Islet precursor cell (in vitro differentiated cells): ENCODE results near the gene MYL5.
"Not testable (repeated sequence)": the region's sequence is repeated elsewhere in the genome, so short reads cannot be mapped to it uniquely, and the experiment has no call there.

ENCODE experiments used
- DNase-seq: peaks from one replicate; pipeline ENCODE4 v3.0.0-alpha.2; 2018

MYL5 gene

GRCh38 chr4:687048-687970, 13.0 kb downstream of the MYL5 start:
- peak; percentile 96 for DNase-seq

DNA sequence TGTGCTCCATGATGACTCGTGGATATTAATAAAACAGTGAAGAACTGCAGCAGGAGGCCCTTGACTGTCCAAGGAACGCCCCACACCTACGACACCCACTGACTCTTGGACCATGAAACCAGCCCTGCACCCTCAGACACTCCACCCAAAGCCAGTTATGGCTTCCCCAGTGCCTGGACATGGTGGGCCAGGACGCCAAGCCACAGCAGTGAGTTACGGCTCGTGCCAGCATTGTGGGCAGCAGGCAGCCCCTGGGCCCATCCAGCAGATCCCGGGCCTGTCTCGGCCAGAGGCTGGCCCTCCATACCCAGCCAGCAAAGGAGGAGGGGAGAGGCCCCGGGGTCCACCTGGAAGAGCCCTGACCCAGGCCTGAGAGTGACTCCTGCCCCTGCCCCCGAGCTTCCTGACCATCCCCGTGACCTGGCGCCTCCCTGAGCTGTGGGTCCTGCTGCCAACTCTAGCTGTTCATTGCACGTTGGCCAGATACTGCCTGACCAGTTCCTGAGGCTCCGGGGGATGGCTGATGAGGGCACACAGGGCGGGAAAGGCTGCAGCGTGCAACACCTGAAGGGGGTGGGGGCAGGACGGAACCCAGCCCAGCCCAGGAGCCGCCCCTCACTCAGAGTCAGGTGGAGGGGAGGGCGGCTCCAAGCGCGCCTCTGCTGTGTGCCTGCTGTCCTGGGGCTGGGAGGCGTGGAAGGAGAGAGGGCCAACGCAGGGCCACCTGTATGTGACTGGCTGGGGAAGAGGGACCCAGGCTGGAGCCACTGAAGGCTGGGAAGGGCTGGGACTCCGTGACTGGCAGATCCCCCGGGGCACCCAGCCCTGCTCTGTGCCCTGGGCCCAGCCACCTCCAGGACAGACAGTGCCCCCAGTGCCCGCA, 13.9 kb downstream of the MYL5 start:
- peak; percentile 73 for DNase-seq

GRCh38 chr4:688854-689681, 14.7 kb downstream of the MYL5 start, which contains the start of gene SLC49A3:
SLC49A3 (minus strand) TSS chr4:689151; CDS start chr4:689127, 24 bp downstream.
- DNase-seq: peak; percentile 74

DNA sequence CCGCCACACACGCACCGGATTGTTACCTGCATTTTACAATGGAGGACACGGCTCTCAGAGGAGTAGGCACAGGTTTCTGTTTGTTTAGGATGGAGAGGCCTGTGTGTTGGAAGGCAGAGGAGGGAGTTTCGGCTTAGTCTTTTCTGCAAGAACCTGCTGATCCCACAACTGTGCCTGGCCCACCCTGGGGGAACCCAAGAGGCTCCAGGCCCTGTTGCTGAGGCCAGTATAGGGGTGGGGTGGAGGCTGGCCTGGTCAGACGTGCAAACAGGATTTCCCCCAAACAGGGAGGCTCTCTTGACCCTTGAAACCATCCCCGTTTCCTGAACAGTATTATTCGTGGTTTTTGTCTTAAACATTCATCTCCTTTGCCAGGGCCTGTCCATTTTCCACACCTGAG, 15.4 kb downstream of the MYL5 start:
- no peak for DNase-seq

DNA sequence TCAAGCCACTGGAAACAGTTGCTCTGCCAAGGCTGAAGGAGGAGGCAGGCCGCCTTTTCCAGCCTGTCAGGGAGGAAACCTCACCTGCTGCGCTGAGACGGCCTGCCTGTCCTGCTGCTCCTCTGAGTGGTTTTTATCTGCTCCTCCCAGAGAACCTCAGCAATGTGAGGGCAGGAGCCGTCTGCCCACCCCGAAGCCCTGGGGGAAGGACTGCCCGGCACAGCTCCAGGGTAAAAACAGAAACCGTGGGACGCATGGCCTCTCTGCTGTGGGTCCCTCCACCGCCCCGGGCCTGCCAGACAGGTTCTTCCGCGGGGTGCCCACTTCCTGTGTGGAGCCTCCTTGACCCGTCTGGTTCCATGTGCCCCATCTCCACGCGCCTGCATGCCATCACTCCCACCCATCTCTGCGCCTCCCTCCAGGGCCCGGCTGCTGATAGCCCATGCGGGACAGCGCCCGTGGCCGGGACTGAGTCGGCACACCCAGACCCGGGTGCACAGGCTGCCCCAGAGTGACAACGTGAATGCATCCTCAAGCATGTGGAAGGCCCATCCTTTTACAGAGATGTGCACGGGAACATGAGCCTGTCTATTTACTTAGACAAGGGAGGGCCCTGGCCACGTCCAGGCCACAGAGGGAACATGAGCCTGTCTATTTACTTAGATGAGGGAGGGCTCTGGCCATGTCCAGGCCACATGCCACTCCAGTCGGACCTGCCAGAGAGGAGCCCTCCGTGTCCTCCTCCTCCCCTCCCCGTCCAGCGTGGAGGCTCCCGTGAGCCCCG, 18.6 kb downstream of the MYL5 start:
- peak; percentile 77 for DNase-seq

- not testable (repeated sequence) for DNase-seq
These were observed 20.1 kb downstream of the MYL5 start for GRCh38 chr4:694341-694940.

- DNase-seq: no peak
These were observed 25.7 kb downstream of the MYL5 start for GRCh38 chr4:699816-700580.

- DNase-seq: no peak
These were observed 26.4 kb downstream of the MYL5 start for GRCh38 chr4:700587-701264.

- DNase-seq: no peak
These were observed 28.3 kb downstream of the MYL5 start for GRCh38 chr4:702618-703048.

DNA sequence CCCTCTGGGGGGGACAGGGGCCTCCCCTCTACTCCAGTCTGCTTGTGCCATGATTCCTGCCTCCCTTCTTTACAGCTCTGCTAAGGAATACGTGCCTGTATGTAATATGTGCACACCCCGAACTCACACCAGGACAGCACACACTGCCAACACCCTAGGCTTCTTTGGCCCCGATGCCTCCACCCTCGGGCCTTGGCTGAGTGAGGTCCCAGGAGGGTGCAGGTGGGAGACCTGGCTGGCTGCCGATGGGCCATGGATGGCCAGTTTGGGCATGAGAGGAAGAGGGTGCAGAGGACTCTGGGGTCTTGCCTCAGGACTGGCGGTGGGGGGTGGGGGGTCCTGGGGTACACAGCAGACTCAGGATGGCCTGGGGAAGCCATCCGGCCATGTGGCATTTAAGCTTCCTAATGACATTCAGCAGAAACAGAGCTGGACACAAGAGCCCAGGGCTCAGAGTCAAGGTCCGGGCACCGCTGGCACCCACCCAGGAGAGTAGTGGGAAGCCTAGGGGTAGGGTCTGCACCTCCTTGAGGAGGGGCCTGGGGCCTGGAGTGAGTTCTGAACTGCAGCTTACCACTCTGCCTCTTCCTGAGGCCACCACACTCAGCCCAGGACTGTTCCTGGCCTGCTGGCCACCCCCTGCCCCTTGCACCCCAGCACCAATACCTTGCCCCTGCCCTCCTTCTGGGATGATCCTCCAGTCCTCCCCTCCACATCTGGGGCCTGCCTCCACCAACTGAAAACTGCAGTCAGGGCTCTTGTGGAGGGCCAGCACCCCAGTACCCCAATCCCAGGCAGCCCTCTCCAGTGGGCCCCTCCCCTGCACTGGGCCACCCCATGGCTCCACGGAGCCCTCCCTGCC, 29.2 kb downstream of the MYL5 start:
- DNase-seq: no peak

DNA sequence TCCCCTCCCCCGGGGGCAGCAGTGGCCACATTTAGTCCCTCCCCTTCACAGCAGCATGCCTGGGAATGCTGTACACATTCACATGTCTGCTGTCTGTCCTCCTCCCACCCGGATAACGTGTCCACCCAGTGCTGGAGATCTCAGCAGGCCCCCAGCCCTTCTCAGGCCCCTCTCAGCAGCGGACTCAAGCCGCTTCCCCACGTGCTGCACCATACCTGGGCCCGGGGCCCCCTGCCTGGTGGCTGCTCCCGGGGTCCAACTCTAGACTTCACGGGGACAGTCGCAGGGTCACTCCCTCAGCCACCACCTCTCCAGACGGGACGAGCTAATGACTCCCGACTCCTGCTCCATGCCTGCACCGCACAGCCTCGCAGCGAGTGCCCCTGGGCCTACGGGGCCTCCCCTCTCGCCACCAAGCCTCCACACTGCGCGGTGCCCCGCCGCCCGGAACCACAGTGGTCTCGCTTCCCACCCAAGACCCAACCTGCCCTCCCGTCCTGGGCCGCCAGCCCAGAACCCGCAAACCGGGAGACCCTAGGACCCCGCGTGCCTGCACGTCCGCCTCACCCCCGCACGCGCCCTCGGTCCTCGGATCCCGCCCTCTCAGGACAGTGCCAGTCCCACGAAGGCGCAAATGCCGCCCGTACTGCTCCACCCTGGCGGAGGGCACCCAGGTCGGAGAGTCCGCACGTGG, 30.0 kb downstream of the MYL5 start:
- no peak for DNase-seq

DNA sequence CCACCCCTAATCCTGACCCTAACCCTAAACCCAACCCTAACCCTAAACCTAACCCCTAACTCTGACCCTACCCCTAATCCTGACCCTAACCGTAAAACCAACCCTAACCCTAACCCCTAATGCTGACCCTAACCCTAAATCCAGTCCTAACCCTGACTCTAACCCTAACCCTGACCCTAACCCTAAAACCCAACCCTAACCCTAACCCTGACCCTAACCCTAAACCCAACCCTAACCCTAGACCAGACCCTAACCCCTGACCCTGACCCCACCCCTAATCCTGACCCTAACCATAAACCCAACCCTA, 30.6 kb downstream of the MYL5 start:
- no peak for DNase-seq

GRCh38 chr4:705278-706082, 31.1 kb downstream of the MYL5 start, which contains the start of gene PCGF3:
PCGF3 (plus strand) TSS chr4:705832; CDS start chr4:733681, 27,849 bp downstream.
- DNase-seq: peak; percentile 98

DNA sequence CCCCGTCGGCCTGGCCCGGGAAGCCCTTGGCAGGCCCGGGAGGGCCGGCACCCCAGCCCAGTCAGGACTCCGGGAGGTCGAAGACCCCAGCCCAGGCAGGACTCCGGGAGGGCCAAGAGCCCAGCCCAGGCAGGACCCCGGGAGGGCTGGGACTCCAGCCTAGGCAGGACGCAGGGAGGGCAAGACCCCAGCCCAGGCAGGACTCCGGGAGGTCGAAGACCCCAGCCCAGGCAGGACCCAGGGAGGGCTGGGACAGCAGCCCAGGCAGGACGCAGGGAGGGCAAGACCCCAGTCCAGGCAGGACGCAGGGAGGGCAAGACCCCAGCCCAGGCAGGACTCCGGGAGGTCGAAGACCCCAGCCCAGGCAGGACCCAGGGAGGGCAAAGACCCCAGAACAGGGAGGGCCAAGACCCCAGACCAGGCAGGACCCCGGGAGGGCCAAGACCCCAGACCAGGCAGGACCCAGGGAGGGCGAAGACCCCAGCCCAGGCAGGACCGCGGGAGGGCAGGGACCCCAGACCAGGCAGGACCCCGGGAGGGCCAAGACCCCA, 31.8 kb downstream of the MYL5 start:
- DNase-seq: not testable (repeated sequence)

GRCh38 chr4:706834-707598, 32.7 kb downstream of the MYL5 start:
- no peak for DNase-seq

- no peak for DNase-seq
These were observed 33.7 kb downstream of the MYL5 start for GRCh38 chr4:707929-708630.
